H9 (cell line): ENCODE results near the gene CKB. TPM values are rescaled to one million over a fixed set of nuclear protein-coding genes. Genes with fewer than 3 reads are reported as not detected.

ENCODE experiments used
- DNase-seq: peaks from one replicate; pipeline ENCODE4 v3.0.0-alpha.2; 2017
- H2AFZ ChIP-seq: one replicate; pipeline ENCODE4 v1.6.1; 2013; ENCODE audit warnings: mild to moderate bottlenecking, low read length, control low read depth, moderate library complexity
- H2AK5ac ChIP-seq: 2 replicates; pipeline ENCODE4 v1.6.1; 2013; ENCODE audit warnings: low read length, control low read depth, mixed read lengths; ENCODE audit not compliant: insufficient read length
- H2BK120ac ChIP-seq: one replicate; pipeline ENCODE4 v1.6.1; 2013; ENCODE audit warnings: low read depth, mild to moderate bottlenecking, low read length, control low read depth, inconsistent platforms; ENCODE audit not compliant: poor library complexity, severe bottlenecking
- H2BK12ac ChIP-seq: 2 replicates; pipeline ENCODE4 v1.6.1; 2013; ENCODE audit warnings: low read length, control low read depth, mixed read lengths, low read depth; ENCODE audit not compliant: insufficient read length
- H2BK15ac ChIP-seq: 2 replicates; pipeline ENCODE4 v1.6.1; 2013; ENCODE audit warnings: low read depth, low read length, control low read depth
- H2BK20ac ChIP-seq: one replicate; pipeline ENCODE4 v1.6.1; 2013; ENCODE audit warnings: low read depth, mild to moderate bottlenecking, low read length, control low read depth, inconsistent platforms; ENCODE audit not compliant: poor library complexity, severe bottlenecking
- H2BK5ac ChIP-seq: 2 replicates; pipeline ENCODE4 v1.6.1; 2013; ENCODE audit warnings: low read length, control low read depth, mixed read lengths; ENCODE audit not compliant: insufficient read length
- H3K14ac ChIP-seq: 2 replicates; pipeline ENCODE4 v1.6.1; 2013; ENCODE audit warnings: low read length, control low read depth; ENCODE audit not compliant: insufficient read depth
- H3K18ac ChIP-seq: 2 replicates; pipeline ENCODE4 v1.6.1; 2013; ENCODE audit warnings: low read depth, mild to moderate bottlenecking, mixed read lengths, low read length, control low read depth; ENCODE audit not compliant: insufficient read length
- H3K23ac ChIP-seq: 2 replicates; pipeline ENCODE4 v1.6.1; 2013; ENCODE audit warnings: low read length, control low read depth, mixed read lengths, low read depth; ENCODE audit not compliant: insufficient read length
- H3K23me2 ChIP-seq: 2 replicates; pipeline ENCODE4 v1.6.1; 2013; ENCODE audit warnings: low read depth, mild to moderate bottlenecking, mixed read lengths, low read length, control low read depth; ENCODE audit not compliant: insufficient read length, poor library complexity, severe bottlenecking
- H3K27ac ChIP-seq: 2 replicates; pipeline ENCODE4 v1.5.1; 2013; ENCODE audit warnings: low read length, control low read depth, mixed read lengths, low read depth; ENCODE audit not compliant: insufficient read length
- H3K27me3 ChIP-seq: 2 replicates; pipeline ENCODE4 v1.6.1; 2013; ENCODE audit warnings: low read length, control low read depth, inconsistent platforms; ENCODE audit not compliant: insufficient read depth
- H3K4ac ChIP-seq: 2 replicates; pipeline ENCODE4 v1.6.1; 2013; ENCODE audit warnings: low read depth, mild to moderate bottlenecking, control low read depth, inconsistent platforms, low read length, moderate library complexity
- H3K4me1 ChIP-seq: 2 replicates; pipeline ENCODE4 v1.6.1; 2013; ENCODE audit warnings: low read length, control low read depth, inconsistent platforms; ENCODE audit not compliant: insufficient read depth
- H3K4me2 ChIP-seq: 2 replicates; pipeline ENCODE4 v1.6.1; 2013; ENCODE audit warnings: low read length, control low read depth, mixed read lengths; ENCODE audit not compliant: insufficient read length, insufficient read depth
- H3K56ac ChIP-seq: 2 replicates; pipeline ENCODE4 v1.6.1; 2013; ENCODE audit warnings: low read depth, mild to moderate bottlenecking, mixed read lengths, low read length, control low read depth; ENCODE audit not compliant: insufficient read length
- H3K79me1 ChIP-seq: 2 replicates; pipeline ENCODE4 v1.6.1; 2013; ENCODE audit warnings: low read depth, mild to moderate bottlenecking, moderate library complexity, low read length, control low read depth, inconsistent platforms; ENCODE audit not compliant: insufficient read depth, poor library complexity, severe bottlenecking
- H3K79me2 ChIP-seq: 2 replicates; pipeline ENCODE4 v1.6.1; 2013; ENCODE audit warnings: low read length, control low read depth, inconsistent platforms; ENCODE audit not compliant: insufficient read depth
- H3K9ac ChIP-seq: 2 replicates; pipeline ENCODE4 v1.6.1; 2013; ENCODE audit warnings: low read length, control low read depth, mixed read lengths; ENCODE audit not compliant: insufficient read length; ENCODE audit errors: extremely low read depth
- H3K9me3 ChIP-seq: one replicate; pipeline ENCODE4 v1.6.1; 2013; ENCODE audit warnings: low read depth, low read length, inconsistent platforms; ENCODE audit not compliant: control insufficient read depth
- H3T11ph ChIP-seq: one replicate; pipeline ENCODE4 v1.6.1; 2013; ENCODE audit warnings: mild to moderate bottlenecking, low read length, control low read depth, inconsistent platforms
- H4K20me1 ChIP-seq: one replicate; pipeline ENCODE4 v1.6.1; 2013; ENCODE audit not compliant: control insufficient read depth, insufficient read length, insufficient read depth
- H4K5ac ChIP-seq: 2 replicates; pipeline ENCODE4 v1.6.1; 2013; ENCODE audit warnings: low read depth, mild to moderate bottlenecking, mixed read lengths, low read length, control low read depth; ENCODE audit not compliant: insufficient read length
- H4K8ac ChIP-seq: replicated peaks from 2 replicates; pipeline ENCODE4 v1.6.1; 2013; ENCODE audit warnings: low read length, control low read depth, mixed read lengths, low read depth; ENCODE audit not compliant: insufficient read length
- H4K91ac ChIP-seq: 2 replicates; pipeline ENCODE4 v1.6.1; 2013; ENCODE audit warnings: low read depth, mild to moderate bottlenecking, moderate library complexity, mixed read lengths, low read length, control low read depth; ENCODE audit not compliant: insufficient read length
- H3K27ac Mint-ChIP-seq, 3 experiments: 2 replicates in 2 of 3; 3 replicates in 1 of 3; pipeline ENCODE4 v1.8.0; 2020 to 2021; ENCODE audit warnings: mixed read lengths in 3 of 3, mild to moderate bottlenecking in 1 of 3, moderate library complexity in 1 of 3
- H3K27me3 Mint-ChIP-seq: 2 replicates; pipeline ENCODE4 v1.8.0; 2021; ENCODE audit warnings: low read depth, mild to moderate bottlenecking, moderate library complexity, mixed read lengths
- H3K36me3 Mint-ChIP-seq, 3 experiments: 2 replicates in 2 of 3; 3 replicates in 1 of 3; pipeline ENCODE4 v1.8.0; 2020 to 2021; ENCODE audit warnings: low read depth in 3 of 3, mixed read lengths in 3 of 3; ENCODE audit not compliant: insufficient read depth in 1 of 3
- H3K4me1 Mint-ChIP-seq, 2 experiments: 2 replicates each; pipeline ENCODE4 v1.8.0; 2020; ENCODE audit warnings: mixed read lengths in 2 of 2
- H3K4me3 Mint-ChIP-seq, 2 experiments: 2 replicates in 1 of 2; 3 replicates in 1 of 2; pipeline ENCODE4 v1.8.0; 2020 to 2021; ENCODE audit warnings: mild to moderate bottlenecking in 2 of 2, mixed read lengths in 2 of 2, moderate library complexity in 1 of 2
- H3K9me3 Mint-ChIP-seq, 2 experiments: 2 replicates in 1 of 2; 3 replicates in 1 of 2; pipeline ENCODE4 v1.8.0; 2020; ENCODE audit warnings: mild to moderate bottlenecking in 2 of 2, mixed read lengths in 2 of 2, moderate library complexity in 1 of 2
- WGBS: extraction: QIAGEN DNeasy Blood & Tissue Kit; methylation state at CpG from one replicate; pipeline ENCODE4 v1.1.7; 2013; ENCODE audit warnings: missing lambda C conversion rate, low lambda C conversion rate, mixed read lengths; ENCODE audit not compliant: insufficient read length; ENCODE audit errors: extremely low coverage; 5-methylcytosine and 5-hydroxymethylcytosine counted together
- total RNA-seq: library from RNA; stranded (reverse); gene quantifications from 2 replicates; pipeline ENCODE4 v1.2.1, GENCODE V29; 2021
- TF ChIP-seq, protein P1 (sequence below): fragments of 200-600 bp; sonication (generic); conservative IDR thresholded peaks from 3 replicates; pipeline ENCODE4 v1.8.0; 2021; ENCODE audit warnings: antibody characterized with exemption, mild to moderate bottlenecking

The CKB gene
- total RNA-seq, 1 experiment from 2014 or later: 517 TPM

DNA sequence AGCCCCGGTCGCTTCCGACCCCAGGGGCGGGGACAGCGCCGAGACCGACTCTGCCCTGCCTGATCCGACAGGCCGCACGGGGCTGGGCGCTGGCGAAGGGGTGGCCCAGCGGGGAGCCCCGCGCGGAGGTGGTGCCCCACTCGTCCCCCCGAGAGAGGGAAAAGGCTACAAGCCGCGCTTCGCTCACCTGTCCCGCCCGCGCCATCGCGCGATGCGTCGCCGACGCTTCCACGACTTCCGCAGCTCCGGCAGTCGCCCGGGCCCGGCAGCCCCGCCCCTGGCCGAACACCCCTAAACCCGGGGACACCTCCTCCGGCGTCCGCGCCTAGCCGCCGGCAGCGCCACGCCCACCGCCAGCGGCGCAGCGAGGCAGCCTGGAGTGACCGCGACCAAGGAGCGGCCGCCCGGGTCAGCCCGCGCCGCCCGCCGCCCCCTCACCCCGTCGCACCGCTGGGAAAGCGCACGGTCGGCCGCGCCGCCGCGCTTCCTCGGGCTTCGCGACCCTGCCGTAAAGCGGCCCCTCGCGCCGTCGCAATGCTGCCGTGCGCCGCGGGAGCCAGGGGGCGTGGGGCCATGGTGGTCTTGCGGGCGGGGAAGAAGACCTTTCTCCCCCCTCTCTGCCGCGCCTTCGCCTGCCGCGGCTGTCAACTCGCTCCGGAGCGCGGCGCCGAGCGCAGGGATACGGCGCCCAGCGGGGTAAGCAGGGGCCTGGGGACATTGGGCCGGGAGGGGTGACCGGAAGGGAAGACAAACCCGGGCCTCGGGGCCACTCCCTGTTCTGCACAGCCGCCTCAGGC lies 40.0 kb upstream of the CKB start, which contains the start of the genes BAG5 and COA8:
BAG5 (minus strand) TSS at position 229 of the 797 bp plus-strand sequence. CDS start 1,493 bp downstream, outside the sequence.
COA8 (plus strand) TSS at position 532 of the 797 bp plus-strand sequence; CDS start at position 574, 42 bp downstream.
- H4K8ac ChIP-seq: no peak within 1 kb of the TSS
- no peak within 1 kb of the TSS for H3K27ac ChIP-seq
- peak within 1 kb of the TSS; percentile 77 for H3K9ac ChIP-seq
- no peak within 1 kb of the TSS for H2BK5ac ChIP-seq
- no peak within 1 kb of the TSS for H2BK20ac ChIP-seq
- H3K56ac ChIP-seq: no peak within 1 kb of the TSS
- peak within 1 kb of the TSS; percentile 98 for H3K14ac ChIP-seq
- Mint-ChIP-seq H3K4me1 (peaks cover 22% of the 10 kb centered on the region in 2 experiments), H3K27me3 (no peaks in the 10 kb centered on the region), H3K4me3 (peak within 1 kb of the TSS; percentile 85 to 98), H3K9me3 (no peaks in the 10 kb centered on the region), H3K27ac (peak within 1 kb of the TSS; percentile 93 to 95 (median 95)), H3K36me3 (peaks cover 19 to 29% (median 24%) of the 10 kb centered on the region in 3 experiments)
- H4K5ac ChIP-seq: no peak within 1 kb of the TSS
- H2AK5ac ChIP-seq: no peak within 1 kb of the TSS
- peaks cover 12% of the 10 kb centered on the region for H3K79me1 ChIP-seq
- no peak within 1 kb of the TSS for H2BK15ac ChIP-seq
- H3K4ac ChIP-seq: no peak within 1 kb of the TSS
- no peak within 1 kb of the TSS for H4K91ac ChIP-seq
- no peaks in the 10 kb centered on the region for H3K27me3 ChIP-seq
- peak within 1 kb of the TSS; percentile 28 for H3K18ac ChIP-seq
- TF ChIP-seq, protein P1, sequence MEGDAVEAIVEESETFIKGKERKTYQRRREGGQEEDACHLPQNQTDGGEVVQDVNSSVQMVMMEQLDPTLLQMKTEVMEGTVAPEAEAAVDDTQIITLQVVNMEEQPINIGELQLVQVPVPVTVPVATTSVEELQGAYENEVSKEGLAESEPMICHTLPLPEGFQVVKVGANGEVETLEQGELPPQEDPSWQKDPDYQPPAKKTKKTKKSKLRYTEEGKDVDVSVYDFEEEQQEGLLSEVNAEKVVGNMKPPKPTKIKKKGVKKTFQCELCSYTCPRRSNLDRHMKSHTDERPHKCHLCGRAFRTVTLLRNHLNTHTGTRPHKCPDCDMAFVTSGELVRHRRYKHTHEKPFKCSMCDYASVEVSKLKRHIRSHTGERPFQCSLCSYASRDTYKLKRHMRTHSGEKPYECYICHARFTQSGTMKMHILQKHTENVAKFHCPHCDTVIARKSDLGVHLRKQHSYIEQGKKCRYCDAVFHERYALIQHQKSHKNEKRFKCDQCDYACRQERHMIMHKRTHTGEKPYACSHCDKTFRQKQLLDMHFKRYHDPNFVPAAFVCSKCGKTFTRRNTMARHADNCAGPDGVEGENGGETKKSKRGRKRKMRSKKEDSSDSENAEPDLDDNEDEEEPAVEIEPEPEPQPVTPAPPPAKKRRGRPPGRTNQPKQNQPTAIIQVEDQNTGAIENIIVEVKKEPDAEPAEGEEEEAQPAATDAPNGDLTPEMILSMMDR: no peak
- peak; percentile 89 for DNase-seq
- WGBS: no CpG with 5 or more reads among the region's 109 CpGs
- no peaks in the 10 kb centered on the region for H4K20me1 ChIP-seq
- peaks cover 13% of the 10 kb centered on the region for H3K23me2 ChIP-seq
- H3K4me1 ChIP-seq: no peaks in the 10 kb centered on the region
- H3K79me2 ChIP-seq: peaks cover 28% of the 10 kb centered on the region; the same call in 1 of the 2 replicates
- H2BK120ac ChIP-seq: no peak within 1 kb of the TSS
- H3K4me2 ChIP-seq: peak within 1 kb of the TSS; percentile 99
- H3K23ac ChIP-seq: no peak within 1 kb of the TSS
- H3T11ph ChIP-seq: no peak within 1 kb of the TSS
- no peaks in the 10 kb centered on the region for H3K9me3 ChIP-seq
- no peak within 1 kb of the TSS for H2AFZ ChIP-seq
- H2BK12ac ChIP-seq: no peak within 1 kb of the TSS
